Progenitor cell of endocrine pancreas (in vitro differentiated cells): ENCODE measurements around the gene GPBP1L1. TPM values are rescaled to one million over a fixed set of nuclear protein-coding genes. Genes with fewer than 3 reads are reported as not detected.

Experiments
- DNase-seq: peaks from one replicate; pipeline ENCODE4 v3.0.0; 2021; ENCODE audit warnings: low spot score; ENCODE audit not compliant: unreplicated experiment
- H3K27ac Mint-ChIP-seq: 2 replicates; pipeline ENCODE4 v1.8.0; 2021; ENCODE audit warnings: mild to moderate bottlenecking, moderate library complexity, mixed read lengths
- H3K27me3 Mint-ChIP-seq: 2 replicates; pipeline ENCODE4 v1.8.0; 2021; ENCODE audit warnings: mixed read lengths
- H3K36me3 Mint-ChIP-seq: 2 replicates; pipeline ENCODE4 v1.8.0; 2022; ENCODE audit warnings: mixed read lengths; ENCODE audit not compliant: insufficient read depth
- H3K4me1 Mint-ChIP-seq: 2 replicates; pipeline ENCODE4 v1.8.0; 2021; ENCODE audit warnings: low read depth, mixed read lengths
- H3K4me3 Mint-ChIP-seq: 2 replicates; pipeline ENCODE4 v1.8.0; 2021; ENCODE audit warnings: low read depth, mild to moderate bottlenecking, moderate library complexity, mixed read lengths
- H3K9me3 Mint-ChIP-seq: 2 replicates; pipeline ENCODE4 v1.8.0; 2021; ENCODE audit warnings: low read depth, mixed read lengths
- total RNA-seq: library from RNA; stranded (reverse); gene quantifications from 2 replicates; pipeline ENCODE4 v1.2.1, GENCODE V29; 2021
- TF ChIP-seq, protein P1 (sequence below): fragments of 200-600 bp; sonication (generic); IDR thresholded peaks from one replicate; pipeline ENCODE4 v1.5.0; 2021; ENCODE audit warnings: antibody characterized with exemption, mild to moderate bottlenecking; ENCODE audit not compliant: unreplicated experiment

GPBP1L1 gene
- total RNA-seq, 1 donor from 2014 or later: 153 TPM

DNA sequence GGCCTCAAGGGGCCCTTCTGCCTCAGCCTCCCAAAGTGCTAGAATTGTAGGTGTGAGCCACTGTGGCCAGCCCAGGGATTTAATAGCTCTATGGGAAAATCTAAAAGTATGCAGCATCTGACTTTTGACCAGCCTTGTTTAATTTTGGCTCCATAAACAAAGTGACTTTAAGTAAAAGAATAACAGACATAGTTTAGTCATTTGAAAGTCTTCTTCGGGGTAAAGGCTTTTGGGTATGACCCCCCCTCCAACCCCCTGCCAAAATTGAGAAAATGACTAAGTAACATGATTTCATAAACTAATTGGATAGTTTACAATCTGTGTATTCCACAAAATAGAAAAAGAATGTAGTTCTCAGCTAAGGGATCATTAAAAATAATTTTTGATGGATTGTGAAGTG is 17.0 kb downstream of the GPBP1L1 start:
- DNase-seq: no peak
- Mint-ChIP-seq H3K4me3 (no peak overlapping the region), H3K4me1 (peaks cover 19% of the 10 kb centered on the region), H3K27me3 (no peaks in the 10 kb centered on the region), H3K36me3 (peaks cover 5% of the 10 kb centered on the region), H3K27ac (no peak overlapping the region), H3K9me3 (no peaks in the 10 kb centered on the region)
- TF ChIP-seq, protein P1, sequence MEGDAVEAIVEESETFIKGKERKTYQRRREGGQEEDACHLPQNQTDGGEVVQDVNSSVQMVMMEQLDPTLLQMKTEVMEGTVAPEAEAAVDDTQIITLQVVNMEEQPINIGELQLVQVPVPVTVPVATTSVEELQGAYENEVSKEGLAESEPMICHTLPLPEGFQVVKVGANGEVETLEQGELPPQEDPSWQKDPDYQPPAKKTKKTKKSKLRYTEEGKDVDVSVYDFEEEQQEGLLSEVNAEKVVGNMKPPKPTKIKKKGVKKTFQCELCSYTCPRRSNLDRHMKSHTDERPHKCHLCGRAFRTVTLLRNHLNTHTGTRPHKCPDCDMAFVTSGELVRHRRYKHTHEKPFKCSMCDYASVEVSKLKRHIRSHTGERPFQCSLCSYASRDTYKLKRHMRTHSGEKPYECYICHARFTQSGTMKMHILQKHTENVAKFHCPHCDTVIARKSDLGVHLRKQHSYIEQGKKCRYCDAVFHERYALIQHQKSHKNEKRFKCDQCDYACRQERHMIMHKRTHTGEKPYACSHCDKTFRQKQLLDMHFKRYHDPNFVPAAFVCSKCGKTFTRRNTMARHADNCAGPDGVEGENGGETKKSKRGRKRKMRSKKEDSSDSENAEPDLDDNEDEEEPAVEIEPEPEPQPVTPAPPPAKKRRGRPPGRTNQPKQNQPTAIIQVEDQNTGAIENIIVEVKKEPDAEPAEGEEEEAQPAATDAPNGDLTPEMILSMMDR: no peak

DNA sequence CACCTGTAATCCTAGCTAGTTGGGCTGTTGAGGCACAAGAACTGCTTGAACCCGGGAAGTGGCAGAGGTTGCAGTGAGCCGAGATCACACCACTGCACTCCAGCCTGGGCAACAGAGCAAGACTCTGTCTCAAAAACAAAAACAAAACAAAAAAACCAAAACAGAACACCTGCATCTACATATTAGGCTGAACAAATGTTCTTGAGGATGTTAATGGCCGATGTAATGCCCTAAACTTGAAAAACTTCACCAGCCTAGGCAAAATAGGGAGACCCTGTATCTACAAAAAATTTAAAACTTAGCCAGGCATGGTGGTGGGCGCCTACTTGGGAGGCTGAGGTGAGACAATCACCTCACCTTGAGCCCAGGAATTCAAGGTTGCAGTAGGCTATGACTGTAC is 17.8 kb downstream of the GPBP1L1 start:
- TF ChIP-seq, protein P1: no peak
- H3K9me3 Mint-ChIP-seq: no peaks in the 10 kb centered on the region
- H3K36me3 Mint-ChIP-seq: peaks cover 5% of the 10 kb centered on the region
- DNase-seq: no peak
- no peak overlapping the region for H3K27ac Mint-ChIP-seq
- no peak overlapping the region for H3K4me3 Mint-ChIP-seq
- peaks cover 13% of the 10 kb centered on the region for H3K4me1 Mint-ChIP-seq
- no peaks in the 10 kb centered on the region for H3K27me3 Mint-ChIP-seq

DNA sequence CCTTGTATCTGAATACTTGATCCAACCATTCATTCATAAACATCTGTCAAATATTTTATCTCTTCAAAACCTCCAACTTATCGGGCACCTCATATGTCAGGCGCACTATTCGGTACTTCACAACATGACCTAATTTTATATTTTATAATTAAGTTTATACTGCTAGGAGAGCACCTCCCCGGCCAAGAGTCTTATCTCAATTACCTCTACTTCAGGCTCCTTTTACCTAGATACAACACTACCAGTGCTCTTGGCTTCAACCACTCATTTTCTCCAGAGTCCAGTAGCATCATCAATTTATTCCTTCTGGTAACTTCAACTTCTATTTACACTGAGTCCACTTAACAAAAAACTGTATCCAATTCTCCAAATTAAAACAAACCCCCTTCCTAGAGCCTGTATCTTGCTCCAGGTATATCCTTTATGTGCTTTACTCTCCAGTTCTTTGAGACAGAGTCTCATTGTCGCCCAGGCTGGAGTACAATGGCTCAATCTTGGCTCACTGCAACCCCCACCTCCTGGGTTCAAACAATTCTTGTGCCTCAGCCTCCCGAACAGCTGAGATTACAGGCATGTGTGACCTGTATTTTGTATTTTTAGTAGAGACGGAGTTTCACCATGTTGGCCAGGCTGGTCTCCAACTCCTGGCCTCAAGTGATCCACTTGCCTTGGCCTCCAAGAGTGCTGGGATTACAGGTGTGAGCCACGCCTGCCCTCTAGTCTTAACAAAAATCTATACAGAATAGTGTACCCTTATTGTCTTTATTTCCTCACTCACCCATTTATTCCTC is 18.8 kb downstream of the GPBP1L1 start:
- TF ChIP-seq, protein P1: no peak
- H3K9me3 Mint-ChIP-seq: no peaks in the 10 kb centered on the region
- H3K27me3 Mint-ChIP-seq: no peaks in the 10 kb centered on the region
- no peak overlapping the region for H3K4me3 Mint-ChIP-seq
- no peak for DNase-seq
- H3K4me1 Mint-ChIP-seq: peaks cover 11% of the 10 kb centered on the region
- no peak overlapping the region for H3K27ac Mint-ChIP-seq
- peaks cover 8% of the 10 kb centered on the region for H3K36me3 Mint-ChIP-seq

DNA sequence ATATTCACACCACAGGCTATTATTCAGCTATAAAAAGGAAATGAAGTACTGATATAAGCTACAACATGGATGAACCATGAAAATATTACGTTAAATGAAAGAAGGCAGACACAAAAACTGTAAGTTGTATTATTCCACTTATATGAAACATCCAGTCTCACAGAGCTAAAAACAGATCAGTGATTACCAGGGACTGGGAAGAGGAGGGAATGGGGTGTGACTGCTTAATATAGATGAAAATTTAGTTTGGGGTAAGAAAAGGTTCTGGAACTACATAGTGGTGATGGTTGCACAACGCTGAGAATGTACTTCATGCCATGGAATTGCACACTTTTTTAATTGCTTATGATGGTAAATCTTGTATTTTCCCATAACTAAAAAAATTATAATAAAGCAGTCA is 19.5 kb downstream of the GPBP1L1 start:
- peaks cover 8% of the 10 kb centered on the region for H3K36me3 Mint-ChIP-seq

DNA sequence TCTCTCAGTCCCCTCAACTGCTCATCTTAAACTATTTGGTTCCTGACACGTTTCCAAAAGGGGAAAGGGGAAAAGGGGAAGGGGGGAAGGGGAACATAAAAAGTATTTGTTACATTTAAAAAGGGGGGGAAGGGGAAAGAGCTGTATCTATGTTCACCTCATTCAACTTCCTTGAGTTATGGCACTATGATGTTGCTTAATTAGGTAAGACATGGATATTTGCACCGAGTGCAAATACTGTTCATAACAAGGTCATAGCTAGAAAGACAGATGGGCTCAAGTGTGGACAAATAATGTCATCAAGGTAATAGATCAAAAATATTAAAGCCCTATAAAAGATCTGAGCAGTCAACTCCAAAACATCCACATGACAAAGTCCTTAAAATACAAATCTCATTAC is 26.0 kb downstream of the GPBP1L1 start:
- Mint-ChIP-seq H3K27me3 (no peaks in the 10 kb centered on the region), H3K4me1 (peaks cover 26% of the 10 kb centered on the region), H3K4me3 (no peak overlapping the region), H3K9me3 (no peaks in the 10 kb centered on the region), H3K27ac (no peak overlapping the region), H3K36me3 (peaks cover 27% of the 10 kb centered on the region)
- TF ChIP-seq, protein P1: no peak
- DNase-seq: no peak

More for the DNA sequence above, 19.5 kb downstream of the GPBP1L1 start:
- Mint-ChIP-seq H3K27ac (no peak overlapping the region), H3K4me3 (no peak overlapping the region), H3K4me1 (peaks cover 11% of the 10 kb centered on the region), H3K27me3 (no peaks in the 10 kb centered on the region), H3K9me3 (no peaks in the 10 kb centered on the region)
- no peak for DNase-seq
- TF ChIP-seq, protein P1: no peak
